Calu3 (cell line): ENCODE measurements around the gene PSMD13. TPM values are rescaled to one million over a fixed set of nuclear protein-coding genes. Genes with fewer than 3 reads are reported as not detected.

Experiments
- BruUV-seq: library from RNA; stranded (reverse); fragments of 400-500 nt; replicated peaks from 2 replicates; lab custom pipeline; 2021; lab: Mats Ljungman, UMichigan
- CTCF ChIA-PET: fragments of 300-600 bp; sonication (Branson Sonifier 250); formaldehyde crosslinking; loops from one replicate; lab custom pipeline; 2022; ENCODE audit warnings: antibody characterized with exemption; lab: Charles Lee
- DNase-seq: peaks from one replicate; pipeline ENCODE4 v3.0.0; 2022
- H3K27ac Mint-ChIP-seq: one replicate; pipeline ENCODE4 v1.8.0; 2022; ENCODE audit warnings: mixed read lengths; ENCODE audit not compliant: unreplicated experiment
- H3K27me3 Mint-ChIP-seq: one replicate; pipeline ENCODE4 v1.8.0; 2022; ENCODE audit warnings: mixed read lengths; ENCODE audit not compliant: unreplicated experiment
- H3K36me3 Mint-ChIP-seq: one replicate; pipeline ENCODE4 v1.8.0; 2022; ENCODE audit warnings: mild to moderate bottlenecking, moderate library complexity, mixed read lengths; ENCODE audit not compliant: insufficient read depth, unreplicated experiment
- H3K4me1 Mint-ChIP-seq: one replicate; pipeline ENCODE4 v1.8.0; 2022; ENCODE audit warnings: mild to moderate bottlenecking, low read depth, mixed read lengths; ENCODE audit not compliant: unreplicated experiment
- H3K4me3 Mint-ChIP-seq: one replicate; pipeline ENCODE4 v1.8.0; 2022; ENCODE audit warnings: mild to moderate bottlenecking, low read depth, moderate library complexity, mixed read lengths; ENCODE audit not compliant: unreplicated experiment
- H3K9me3 Mint-ChIP-seq: one replicate; pipeline ENCODE4 v1.8.0; 2022; ENCODE audit warnings: low read depth, mixed read lengths; ENCODE audit not compliant: unreplicated experiment
- intact Hi-C: fragments of 100-400 bp; cut with micrococcal nuclease; formaldehyde crosslinking; loops from one replicate; pipeline ENCODE4 v1.10.0; 2022; ENCODE audit not compliant: unreplicated experiment
- total RNA-seq: library from RNA; stranded (reverse); gene quantifications from 2 replicates; pipeline ENCODE4 v1.2.3, GENCODE V29; 2022
- TF ChIP-seq, protein P1 (sequence below): fragments of 200-600 bp; IDR thresholded peaks from one replicate; pipeline ENCODE4 v1.8.0; 2022; ENCODE audit warnings: antibody characterized with exemption; ENCODE audit not compliant: unreplicated experiment

The PSMD13 gene
- total RNA-seq, 1 experiment from 2014 or later, result 172 TPM

DNA sequence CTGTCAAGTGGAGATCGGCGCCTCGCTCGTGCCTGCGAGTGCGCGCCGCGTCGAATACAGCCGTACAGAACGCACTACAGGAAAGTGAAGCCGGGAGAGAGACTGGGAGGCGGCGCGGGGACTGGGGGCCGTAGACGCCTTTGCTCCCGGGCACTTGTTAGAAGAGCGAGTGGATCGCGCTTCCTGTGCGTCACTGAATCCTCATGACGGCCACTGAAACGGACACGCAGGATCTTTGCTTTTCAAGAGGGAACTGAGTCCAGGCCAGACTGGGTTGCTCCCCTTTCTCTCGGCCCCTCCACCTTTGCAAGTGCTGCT, 29.0 kb upstream of the PSMD13 start:
- intact Hi-C loops, result loop anchor here (10.0 kb wide), 1 partner anchor 307 kb away; no protein-coding TSS in a partner anchor
- peaks cover 65% of the 10 kb centered on the region for H3K36me3 Mint-ChIP-seq
- CTCF ChIA-PET, result interaction anchor here (1.4 kb wide), 1 partner anchor 30 kb away, joined by 3 read pairs; no protein-coding TSS in a partner anchor

DNA sequence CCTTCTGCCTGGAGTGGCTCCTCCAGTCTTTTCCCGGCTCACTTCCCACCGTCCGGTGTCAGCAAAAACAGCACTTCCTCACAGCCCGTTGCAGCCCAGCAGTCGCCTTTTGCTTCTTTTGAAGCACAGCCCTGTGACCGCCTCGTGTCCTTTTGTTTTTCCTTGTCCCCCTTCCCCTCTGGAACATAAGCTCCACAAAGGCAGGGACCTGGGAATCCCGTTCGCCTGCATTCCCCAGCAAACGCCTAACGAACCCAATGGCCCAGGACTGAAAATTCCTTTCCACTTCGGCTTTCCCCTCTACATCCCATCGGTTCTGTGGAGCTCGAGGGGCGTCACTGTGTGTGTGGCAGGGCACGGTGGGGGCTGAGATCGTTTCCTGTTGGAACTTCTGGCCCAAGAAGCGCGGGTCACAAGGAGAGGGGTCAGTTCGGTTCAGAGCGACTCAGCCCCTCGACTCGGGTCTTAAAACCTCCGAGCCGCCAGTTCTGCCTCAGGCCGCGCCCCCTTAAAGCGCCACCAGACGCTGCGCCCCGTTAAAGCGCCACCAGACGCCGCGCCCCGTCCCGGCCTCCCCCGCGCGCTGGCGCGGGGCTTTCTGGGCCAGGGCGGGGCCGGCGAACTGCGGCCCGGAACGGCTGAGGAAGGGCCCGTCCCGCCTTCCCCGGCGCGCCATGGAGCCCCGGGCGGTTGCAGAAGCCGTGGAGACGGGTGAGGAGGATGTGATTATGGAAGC, 28.4 kb upstream of the PSMD13 start:
- Mint-ChIP-seq H3K36me3 (peaks cover 65% of the 10 kb centered on the region), H3K27me3 (no peaks in the 10 kb centered on the region), H3K4me1 (no peaks in the 10 kb centered on the region), H3K9me3 (no peaks in the 10 kb centered on the region), H3K4me3 (peak overlapping the region; percentile 96), H3K27ac (peak overlapping the region; percentile 92)
- DNase-seq, result peak; percentile 83
- intact Hi-C loops, result loop anchor here (10.0 kb wide), 1 partner anchor 306 kb away; no protein-coding TSS in a partner anchor
- CTCF ChIA-PET, result no interaction called here
- TF ChIP-seq, protein P1, sequence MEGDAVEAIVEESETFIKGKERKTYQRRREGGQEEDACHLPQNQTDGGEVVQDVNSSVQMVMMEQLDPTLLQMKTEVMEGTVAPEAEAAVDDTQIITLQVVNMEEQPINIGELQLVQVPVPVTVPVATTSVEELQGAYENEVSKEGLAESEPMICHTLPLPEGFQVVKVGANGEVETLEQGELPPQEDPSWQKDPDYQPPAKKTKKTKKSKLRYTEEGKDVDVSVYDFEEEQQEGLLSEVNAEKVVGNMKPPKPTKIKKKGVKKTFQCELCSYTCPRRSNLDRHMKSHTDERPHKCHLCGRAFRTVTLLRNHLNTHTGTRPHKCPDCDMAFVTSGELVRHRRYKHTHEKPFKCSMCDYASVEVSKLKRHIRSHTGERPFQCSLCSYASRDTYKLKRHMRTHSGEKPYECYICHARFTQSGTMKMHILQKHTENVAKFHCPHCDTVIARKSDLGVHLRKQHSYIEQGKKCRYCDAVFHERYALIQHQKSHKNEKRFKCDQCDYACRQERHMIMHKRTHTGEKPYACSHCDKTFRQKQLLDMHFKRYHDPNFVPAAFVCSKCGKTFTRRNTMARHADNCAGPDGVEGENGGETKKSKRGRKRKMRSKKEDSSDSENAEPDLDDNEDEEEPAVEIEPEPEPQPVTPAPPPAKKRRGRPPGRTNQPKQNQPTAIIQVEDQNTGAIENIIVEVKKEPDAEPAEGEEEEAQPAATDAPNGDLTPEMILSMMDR, result no peak
- BruUV-seq, result no TSS peak

More for the DNA sequence above, 29.0 kb upstream of the PSMD13 start:
- Mint-ChIP-seq H3K4me1 (no peaks in the 10 kb centered on the region), H3K27me3 (no peaks in the 10 kb centered on the region), H3K9me3 (no peaks in the 10 kb centered on the region), H3K4me3 (peak overlapping the region; percentile 96), H3K27ac (peak overlapping the region; percentile 92)
- TSS peak; percentile 89 for BruUV-seq
- no peak for DNase-seq
- TF ChIP-seq, protein P1, result no peak

DNA sequence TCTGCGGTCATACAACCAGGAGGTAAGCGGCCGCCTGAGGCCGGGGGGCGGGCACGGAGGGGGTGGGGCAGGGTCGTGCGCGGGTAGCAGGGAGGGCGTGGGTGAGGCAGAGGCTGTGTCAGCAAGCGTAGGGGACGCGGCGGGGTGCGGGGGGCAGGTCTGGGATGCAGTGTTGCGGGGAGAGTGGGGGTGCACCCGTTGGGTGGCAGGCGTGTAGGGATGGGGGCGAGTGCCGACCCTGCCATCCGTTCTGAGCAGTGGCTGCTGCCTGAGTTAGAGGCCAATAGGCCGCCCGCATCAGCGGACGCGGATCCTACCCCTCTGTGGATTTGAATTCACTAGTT, 27.9 kb upstream of the PSMD13 start:
- peak overlapping the region; percentile 92 for H3K27ac Mint-ChIP-seq
- H3K9me3 Mint-ChIP-seq, result no peaks in the 10 kb centered on the region
- H3K36me3 Mint-ChIP-seq, result peaks cover 67% of the 10 kb centered on the region
- CTCF ChIA-PET, result no interaction called here
- TF ChIP-seq, protein P1, result no peak
- BruUV-seq, result no TSS peak
- no peaks in the 10 kb centered on the region for H3K4me1 Mint-ChIP-seq
- H3K4me3 Mint-ChIP-seq, result peak overlapping the region; percentile 96
- no peaks in the 10 kb centered on the region for H3K27me3 Mint-ChIP-seq
- no peak for DNase-seq
- intact Hi-C loops, result loop anchor here (10.0 kb wide), 1 partner anchor 306 kb away; no protein-coding TSS in a partner anchor

DNA sequence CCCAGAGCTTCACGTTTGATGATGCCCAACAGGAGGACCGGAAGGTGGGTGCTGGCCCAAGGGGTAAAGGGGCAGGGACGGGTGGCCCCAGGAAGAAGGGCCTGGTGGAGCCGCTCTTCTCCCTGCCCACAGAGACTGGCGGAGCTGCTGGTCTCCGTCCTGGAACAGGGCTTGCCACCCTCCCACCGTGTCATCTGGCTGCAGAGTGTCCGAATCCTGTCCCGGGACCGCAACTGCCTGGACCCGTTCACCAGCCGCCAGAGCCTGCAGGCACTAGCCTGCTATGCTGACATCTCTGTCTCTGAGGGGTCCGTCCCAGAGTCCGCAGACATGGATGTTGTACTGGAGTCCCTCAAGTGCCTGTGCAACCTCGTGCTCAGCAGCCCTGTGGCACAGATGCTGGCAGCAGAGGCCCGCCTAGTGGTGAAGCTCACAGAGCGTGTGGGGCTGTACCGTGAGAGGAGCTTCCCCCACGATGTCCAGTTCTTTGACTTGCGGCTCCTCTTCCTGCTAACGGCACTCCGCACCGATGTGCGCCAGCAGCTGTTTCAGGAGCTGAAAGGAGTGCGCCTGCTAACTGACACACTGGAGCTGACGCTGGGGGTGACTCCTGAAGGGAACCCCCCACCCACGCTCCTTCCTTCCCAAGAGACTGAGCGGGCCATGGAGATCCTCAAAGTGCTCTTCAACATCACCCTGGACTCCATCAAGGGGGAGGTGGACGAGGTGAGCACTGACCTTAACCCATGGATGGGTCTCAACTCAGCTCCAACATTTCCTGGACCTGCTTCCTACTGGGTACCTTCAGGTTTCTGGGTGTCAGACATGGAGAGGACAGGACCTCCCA, 27.3 kb upstream of the PSMD13 start:
- H3K9me3 Mint-ChIP-seq, result no peaks in the 10 kb centered on the region
- no peaks in the 10 kb centered on the region for H3K27me3 Mint-ChIP-seq
- peak overlapping the region; percentile 92 for H3K27ac Mint-ChIP-seq
- peak overlapping the region; percentile 96 for H3K4me3 Mint-ChIP-seq
- intact Hi-C loops, result loop anchor here (10.0 kb wide), 1 partner anchor 305 kb away; no protein-coding TSS in a partner anchor
- BruUV-seq, result no TSS peak
- peaks cover 73% of the 10 kb centered on the region for H3K36me3 Mint-ChIP-seq
- TF ChIP-seq, protein P1, result no peak
- CTCF ChIA-PET, result no interaction called here
- no peaks in the 10 kb centered on the region for H3K4me1 Mint-ChIP-seq
- no peak for DNase-seq
